Measurements from ENCODE around the gene DZIP1. TPM values are rescaled to one million over a fixed set of nuclear protein-coding genes. Genes with fewer than 3 reads are reported as not detected.
A peak's percentile ranks its signal among the peaks of the same experiment; 100 is the strongest.

The DZIP1 gene
- total and polyA plus RNA-seq, 2 of the 8 experiments (the other 6 are each of a cell fraction or from before 2014, with no cell fraction given), result 7.6 to 24.6 TPM

DNA sequence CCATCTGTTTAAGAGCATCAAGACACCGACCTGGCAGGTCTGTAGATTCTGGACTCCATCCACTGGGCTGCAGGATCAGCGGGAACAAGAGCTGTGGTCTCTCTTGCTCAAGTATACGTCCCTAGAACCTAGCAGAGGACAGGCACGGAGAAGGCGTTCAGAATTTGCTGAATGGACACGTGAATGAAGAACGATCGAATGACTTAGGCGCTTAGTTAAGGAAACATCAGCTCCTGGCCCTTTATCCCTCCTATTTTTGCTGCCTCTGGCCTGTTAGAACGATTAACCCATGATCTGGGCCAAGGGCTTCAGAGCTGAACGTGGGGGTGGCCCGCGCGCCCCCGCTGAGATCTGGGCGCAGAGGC, 953 bp downstream of the DZIP1 start:
- Histone ChIP-seq H4K5ac (ENCODE audit: insufficient read length, low read depth, low read length) (no peak overlapping the region), H3K27ac (ENCODE audit: low read depth, low read length) (no peak overlapping the region), H2AFZ (ENCODE audit: low read length) (no peak overlapping the region; the same call in 1 of the 2 replicates), H3K9me3 (ENCODE audit: insufficient read depth in 2 of 2, low read depth in 1 of 2, low read length in 1 of 2) (no peaks in the 10 kb centered on the region), H3K56ac (replicated peaks; ENCODE audit: insufficient read length, low read depth, low read length) (no peak overlapping the region), H3K9ac (replicated peaks in 1 of 4; ENCODE audit: extremely low read depth in 1 of 4, low read depth in 3 of 4, low read length in 3 of 4) (peak overlapping the region; percentile 36 to 71 (median 60); a peak in 6 of 7 replicates), H3K23ac (ENCODE audit: insufficient read length) (no peak overlapping the region), H2BK5ac (ENCODE audit: low read depth, low read length) (no peak overlapping the region; the same call in 1 of the 2 replicates), H2BK120ac (replicated peaks; ENCODE audit: low read depth, low read length) (no peak overlapping the region), H2BK20ac (ENCODE audit: low read length) (no peak overlapping the region), H3K18ac (ENCODE audit: extremely low read depth, low read length) (peak overlapping the region; percentile 67), H3K4me2 (ENCODE audit: insufficient read depth in 1 of 2, low read depth in 2 of 2, low read length in 2 of 2) (peak overlapping the region; percentile 72 to 94), H3K4me1 (replicated peaks in 1 of 4; ENCODE audit: control insufficient read depth in 3 of 4, insufficient read depth in 4 of 4, low read length in 3 of 4) (peaks cover 3 to 17% (median 7%) of the 10 kb centered on the region in 4 experiments; a peak in 6 of 7 replicates), H3K36me3 (ENCODE audit: control insufficient read depth in 2 of 4, insufficient read depth in 4 of 4, low read length in 3 of 4) (peaks cover 0 to 11% (median 2%) of the 10 kb centered on the region in 4 experiments; a peak in 2 of 8 replicates), H3K23me2 (ENCODE audit: low read depth, low read length) (peaks cover 9% of the 10 kb centered on the region), H2BK15ac (ENCODE audit: low read length) (no peak overlapping the region), H4K91ac (replicated peaks; ENCODE audit: insufficient read length, low read length) (no peak overlapping the region), H2BK12ac (ENCODE audit: low read depth, low read length) (0 out of 2 replicates have a peak overlapping the region, but pooled peaks have one; percentile 32), H4K20me1 (replicated peaks in 1 of 2; ENCODE audit: control insufficient read depth in 1 of 2, insufficient read depth in 2 of 2, low read length in 2 of 2) (peaks cover 2 to 3% of the 10 kb centered on the region in 2 experiments), H4K8ac (ENCODE audit: extremely low read depth, insufficient read depth, low read length) (peak overlapping the region; percentile 94), H3K4me3 (ENCODE audit: extremely low read depth in 1 of 4, insufficient read depth in 2 of 4, low read depth in 3 of 4, low read length in 4 of 4) (peak overlapping the region; percentile 51 to 84 (median 67)), H3K79me1 (ENCODE audit: low read depth, low read length) (0 out of 2 replicates have a peak, but pooled peaks cover 2% of the 10 kb centered on the region), H3K79me2 (ENCODE audit: control insufficient read depth in 1 of 2, insufficient read depth in 2 of 2, low read length in 2 of 2) (no peaks in the 10 kb centered on the region), H3K4ac (replicated peaks; ENCODE audit: insufficient read length, low read depth, low read length) (no peak overlapping the region), H3K14ac (ENCODE audit: insufficient read length) (peak overlapping the region; percentile 4), H3K27me3 (replicated peaks in 1 of 4; ENCODE audit: control insufficient read depth in 3 of 4, extremely low read depth in 1 of 4, insufficient read depth in 3 of 4, low read length in 3 of 4) (no peaks in the 10 kb centered on the region; a peak in 1 of 7 replicates), H2AK5ac (ENCODE audit: low read depth, low read length) (0 out of 2 replicates have a peak overlapping the region, but pooled peaks have one; percentile 4)
- ChIA-PET CTCF (ENCODE audit: partially characterized antibody) (interaction anchor here (1.1 to 1.6 kb wide), 7 partner anchors 17 to 191 kb away, joined by 3 to 9 read pairs (median 5); no protein-coding TSS in a partner anchor), POLR2A (ENCODE audit: partially characterized antibody) (interaction anchor here (0.9 to 1.7 kb wide), 8 partner anchors 9 to 190 kb away, joined by 3 to 8 read pairs (median 3); partner anchors contain the start of gene DNAJC3)
- 10% methylated on average over 16 of the region's 16 CpGs; no CpG with 5 or more reads in 1 of the 2 experiments for WGBS, 2 experiments (ENCODE audit: extremely low coverage in 1 of 2, insufficient coverage in 1 of 2, insufficient read length in 1 of 2, insufficient replicate concordance in 2 of 2, low coverage in 1 of 2, low lambda C conversion rate in 2 of 2, missing lambda C conversion rate in 1 of 2)
- no peak for DNase-seq (ENCODE audit: low read depth in 1 of 2, low spot score in 2 of 2)
- FAIRE-seq, result no peak
- TF ChIP-seq JUND (IDR thresholded peaks at IDR 0.05; ENCODE audit: low read length) (no peak), KDM1A (IDR thresholded peaks at IDR 0.05; ENCODE audit: borderline replicate concordance, low read length) (no peak), YY1 (IDR thresholded peaks at IDR 0.05; ENCODE audit: low read depth, low read length) (no peak), CBX8 (IDR thresholded peaks at IDR 0.05; ENCODE audit: borderline replicate concordance, low read depth, low read length) (no peak), SUZ12 (IDR thresholded peaks at IDR 0.05; ENCODE audit: low read length) (no peak), FOSL1 (IDR thresholded peaks at IDR 0.05; ENCODE audit: insufficient read depth, low read depth, low read length) (no peak), ASH2L (IDR thresholded peaks at IDR 0.05; ENCODE audit: low read length) (peak; percentile 9), SIN3A (conservative IDR thresholded peaks at IDR 0.05 in 1 of 2, IDR thresholded peaks at IDR 0.05 in 1 of 2; ENCODE audit: low read depth in 1 of 2, low read length in 2 of 2) (no peak; a peak in 1 of 4 replicates), PHF8 (conservative IDR thresholded peaks at IDR 0.05; ENCODE audit: low read depth, low read length) (no peak)
- TF ChIP-seq, protein P1, sequence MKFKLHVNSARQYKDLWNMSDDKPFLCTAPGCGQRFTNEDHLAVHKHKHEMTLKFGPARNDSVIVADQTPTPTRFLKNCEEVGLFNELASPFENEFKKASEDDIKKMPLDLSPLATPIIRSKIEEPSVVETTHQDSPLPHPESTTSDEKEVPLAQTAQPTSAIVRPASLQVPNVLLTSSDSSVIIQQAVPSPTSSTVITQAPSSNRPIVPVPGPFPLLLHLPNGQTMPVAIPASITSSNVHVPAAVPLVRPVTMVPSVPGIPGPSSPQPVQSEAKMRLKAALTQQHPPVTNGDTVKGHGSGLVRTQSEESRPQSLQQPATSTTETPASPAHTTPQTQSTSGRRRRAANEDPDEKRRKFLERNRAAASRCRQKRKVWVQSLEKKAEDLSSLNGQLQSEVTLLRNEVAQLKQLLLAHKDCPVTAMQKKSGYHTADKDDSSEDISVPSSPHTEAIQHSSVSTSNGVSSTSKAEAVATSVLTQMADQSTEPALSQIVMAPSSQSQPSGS (IDR thresholded peaks at IDR 0.05; ENCODE audit: low read length), result no peak

Data from H1 (cell line).